Neural cell (in vitro differentiated cells): ENCODE data around the gene LHFPL6. TPM values are rescaled to one million over a fixed set of nuclear protein-coding genes. Genes with fewer than 3 reads are reported as not detected.

Experiments
- H2AFZ ChIP-seq: fragments of 200-600, 300-800 bp; sonication (generic), shearing (Covaris generic); 2 replicates; pipeline ENCODE4 v1.6.0; 2014; ENCODE audit warnings: low read depth, mild to moderate bottlenecking, antibody characterized with exemption, low read length, moderate library complexity
- H3F3A ChIP-seq: fragments of 200-600 bp; shearing (Covaris generic); 2 replicates; pipeline ENCODE4 v1.6.1; 2016; ENCODE audit warnings: mild to moderate bottlenecking, moderate library complexity, mixed read lengths, antibody characterized with exemption, low read length; ENCODE audit not compliant: insufficient read depth, poor library complexity, severe bottlenecking
- H3K27ac ChIP-seq: fragments of 200-600, 300-800 bp; sonication (generic), shearing (Covaris generic); 2 replicates; pipeline ENCODE4 v1.5.1; 2014; ENCODE audit warnings: mild to moderate bottlenecking, low read length, moderate library complexity
- H3K27me3 ChIP-seq: fragments of 300-800, 200-600 bp; sonication (generic), shearing (Covaris generic); 2 replicates; pipeline ENCODE4 v1.6.0; 2014; ENCODE audit warnings: mild to moderate bottlenecking, low read depth, low read length, moderate library complexity; ENCODE audit not compliant: insufficient read depth
- H3K36me3 ChIP-seq: fragments of 300-800, 200-600 bp; sonication (generic), shearing (Covaris generic); 2 replicates; pipeline ENCODE4 v1.5.1; 2014; ENCODE audit warnings: mild to moderate bottlenecking, antibody characterized with exemption, low read length, moderate library complexity; ENCODE audit not compliant: insufficient read depth
- H3K4me2 ChIP-seq: fragments of 300-800, 200-600 bp; sonication (generic), shearing (Covaris generic); 2 replicates; pipeline ENCODE4 v1.6.0; 2014; ENCODE audit warnings: mild to moderate bottlenecking, low read length
- H3K4me3 ChIP-seq: fragments of 300-800, 200-600 bp; sonication (generic), shearing (Covaris generic); 2 replicates; pipeline ENCODE4 v1.5.1; 2014; ENCODE audit warnings: mild to moderate bottlenecking, low read length, moderate library complexity
- H3K79me2 ChIP-seq: fragments of 200-600 bp; shearing (Covaris generic); replicated peaks from 2 replicates; pipeline ENCODE4 v1.6.0; 2014; ENCODE audit warnings: mild to moderate bottlenecking, low read length, moderate library complexity; ENCODE audit not compliant: insufficient read depth
- H3K9ac ChIP-seq: fragments of 300-800, 200-600 bp; sonication (generic), shearing (Covaris generic); 2 replicates; pipeline ENCODE4 v1.6.1; 2016; ENCODE audit warnings: mild to moderate bottlenecking, low read length, mixed read lengths
- H3K9me2 ChIP-seq: fragments of 200-600 bp; shearing (Covaris generic); 2 replicates; pipeline ENCODE4 v1.6.1; 2016; ENCODE audit warnings: mild to moderate bottlenecking, low read length, mixed read lengths; ENCODE audit not compliant: insufficient read depth
- H3K9me3 ChIP-seq: fragments of 200-600, 300-800 bp; sonication (generic), shearing (Covaris generic); 2 replicates; pipeline ENCODE4 v1.6.1; 2016; ENCODE audit warnings: mild to moderate bottlenecking, mixed run types, low read length, moderate library complexity, mixed read lengths
- H4K20me1 ChIP-seq: fragments of 200-600 bp; shearing (Covaris generic); 2 replicates; pipeline ENCODE4 v1.6.1; 2016; ENCODE audit warnings: mild to moderate bottlenecking, mixed run types; ENCODE audit not compliant: insufficient read depth
- EP300 ChIP-seq: fragments of 450-650 bp; conservative IDR thresholded peaks from 2 replicates; pipeline ENCODE4 v1.6.1; 2014; ENCODE audit warnings: antibody characterized with exemption, mild to moderate bottlenecking, moderate library complexity; ENCODE audit not compliant: poor library complexity, severe bottlenecking
- EZH2 ChIP-seq: fragments of 200-600, 300-800 bp; shearing (Covaris generic), sonication (generic); IDR thresholded peaks from 2 replicates; pipeline ENCODE4 v1.6.1; 2014; ENCODE audit warnings: antibody characterized with exemption, low read length, borderline replicate concordance, mild to moderate bottlenecking; ENCODE audit not compliant: insufficient read depth, poor library complexity, severe bottlenecking
- MXI1 ChIP-seq: fragments of 450-650 bp; conservative IDR thresholded peaks from 2 replicates; pipeline ENCODE4 v1.6.1; 2014; ENCODE audit warnings: antibody characterized with exemption, mild to moderate bottlenecking; ENCODE audit not compliant: poor library complexity, severe bottlenecking
- POLR2AphosphoS5 ChIP-seq: IDR thresholded peaks from 2 replicates; pipeline ENCODE4 v1.6.1; 2012
- RAD21 ChIP-seq: fragments of 450-650 bp; conservative IDR thresholded peaks from 2 replicates; pipeline ENCODE4 v1.6.1; 2014; ENCODE audit warnings: antibody characterized with exemption, mild to moderate bottlenecking, moderate library complexity
- REST ChIP-seq: IDR thresholded peaks from 2 replicates; pipeline ENCODE4 v1.6.1; 2012; ENCODE audit warnings: borderline replicate concordance
- SMC3 ChIP-seq: fragments of 450-650 bp; conservative IDR thresholded peaks from 2 replicates; pipeline ENCODE4 v1.6.1; 2014; ENCODE audit warnings: antibody characterized with exemption, mild to moderate bottlenecking, moderate library complexity; ENCODE audit not compliant: poor library complexity
- TAF1 ChIP-seq: IDR thresholded peaks from 2 replicates; pipeline ENCODE4 v1.6.1; 2012; ENCODE audit warnings: low read depth
- polyA plus RNA-seq: library from polyadenylated mRNA; depleted of rRNA; stranded (reverse); fragments of >200 nt; gene quantifications from 2 replicates; pipeline ENCODE4 v1.2.3, GENCODE V29; 2014
- TF ChIP-seq, protein P1 (sequence below): fragments of 450-650 bp; IDR thresholded peaks from 2 replicates; pipeline ENCODE4 v1.5.1; 2014; ENCODE audit warnings: antibody characterized with exemption, mild to moderate bottlenecking, moderate library complexity; ENCODE audit not compliant: poor library complexity, severe bottlenecking

The LHFPL6 gene
- polyA plus RNA-seq, 1 donor from 2014 or later, result 36.3 TPM

DNA sequence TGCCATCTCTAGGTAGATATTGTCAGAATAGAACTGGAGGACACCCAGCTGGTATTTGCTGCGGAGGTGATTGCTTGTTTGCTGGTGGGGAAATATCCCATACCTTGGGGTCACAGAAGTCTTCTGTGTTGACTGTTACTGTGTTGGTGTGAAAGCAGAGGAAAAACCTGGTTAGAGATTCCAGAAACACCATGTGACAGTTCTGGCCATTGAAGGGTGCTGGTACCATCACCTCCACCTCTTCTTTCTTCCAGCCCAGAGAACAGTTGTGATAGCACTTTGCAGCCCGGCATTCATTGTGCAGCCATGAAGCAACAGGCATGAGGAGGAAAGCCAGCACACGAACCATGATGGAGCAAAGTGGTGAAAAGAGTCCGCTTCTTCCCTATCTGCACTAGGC, 4.9 kb upstream of the LHFPL6 start:
- Histone ChIP-seq H3K4me3 (no peak overlapping the region), H3K79me2 (no peaks in the 10 kb centered on the region), H3K36me3 (no peaks in the 10 kb centered on the region), H3K27ac (no peak overlapping the region), H3K4me2 (no peak overlapping the region), H3F3A (no peaks in the 10 kb centered on the region), H3K9ac (no peak overlapping the region), H4K20me1 (no peaks in the 10 kb centered on the region), H3K9me3 (no peaks in the 10 kb centered on the region), H2AFZ (no peak overlapping the region), H3K9me2 (no peaks in the 10 kb centered on the region), H3K27me3 (no peaks in the 10 kb centered on the region)
- TF ChIP-seq RAD21 (no peak), EP300 (no peak), EZH2 (no peak), REST (no peak), POLR2AphosphoS5 (no peak), TAF1 (no peak), MXI1 (no peak), SMC3 (no peak)
- TF ChIP-seq, protein P1, sequence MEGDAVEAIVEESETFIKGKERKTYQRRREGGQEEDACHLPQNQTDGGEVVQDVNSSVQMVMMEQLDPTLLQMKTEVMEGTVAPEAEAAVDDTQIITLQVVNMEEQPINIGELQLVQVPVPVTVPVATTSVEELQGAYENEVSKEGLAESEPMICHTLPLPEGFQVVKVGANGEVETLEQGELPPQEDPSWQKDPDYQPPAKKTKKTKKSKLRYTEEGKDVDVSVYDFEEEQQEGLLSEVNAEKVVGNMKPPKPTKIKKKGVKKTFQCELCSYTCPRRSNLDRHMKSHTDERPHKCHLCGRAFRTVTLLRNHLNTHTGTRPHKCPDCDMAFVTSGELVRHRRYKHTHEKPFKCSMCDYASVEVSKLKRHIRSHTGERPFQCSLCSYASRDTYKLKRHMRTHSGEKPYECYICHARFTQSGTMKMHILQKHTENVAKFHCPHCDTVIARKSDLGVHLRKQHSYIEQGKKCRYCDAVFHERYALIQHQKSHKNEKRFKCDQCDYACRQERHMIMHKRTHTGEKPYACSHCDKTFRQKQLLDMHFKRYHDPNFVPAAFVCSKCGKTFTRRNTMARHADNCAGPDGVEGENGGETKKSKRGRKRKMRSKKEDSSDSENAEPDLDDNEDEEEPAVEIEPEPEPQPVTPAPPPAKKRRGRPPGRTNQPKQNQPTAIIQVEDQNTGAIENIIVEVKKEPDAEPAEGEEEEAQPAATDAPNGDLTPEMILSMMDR, result no peak

DNA sequence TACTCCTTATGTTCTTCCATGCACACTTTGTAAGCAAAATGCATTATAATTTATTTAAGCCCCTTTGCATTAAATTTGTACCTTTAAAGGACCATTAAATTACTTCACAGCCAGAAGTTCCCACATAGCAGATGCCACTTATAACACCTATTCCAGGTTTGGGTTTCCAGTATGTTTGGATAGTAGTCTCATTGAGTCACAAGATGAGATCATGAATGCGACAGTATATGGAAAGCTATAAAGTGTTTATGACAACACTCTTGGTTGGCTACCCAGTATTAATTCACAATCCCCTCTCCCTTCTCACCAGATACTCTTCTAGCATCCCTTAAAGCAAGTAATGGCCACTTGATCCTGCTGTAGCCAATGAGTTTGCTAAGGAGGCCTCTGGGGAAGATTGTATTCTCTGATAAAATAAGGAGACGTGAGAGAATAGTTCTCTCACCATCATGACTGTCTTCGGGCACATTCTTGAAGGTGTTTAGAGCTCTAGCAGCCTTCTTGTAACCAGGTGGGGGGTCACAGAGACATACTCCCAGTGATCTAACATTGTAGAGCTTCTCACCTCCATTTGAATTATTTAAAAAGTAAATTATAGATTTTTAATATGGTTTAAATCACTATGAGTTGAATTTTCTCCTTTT, 2.8 kb upstream of the LHFPL6 start:
- TF ChIP-seq POLR2AphosphoS5, result no peak
- TF ChIP-seq MXI1, result no peak
- TF ChIP-seq SMC3, result no peak
- no peak for TF ChIP-seq EP300
- TF ChIP-seq REST, result no peak
- TF ChIP-seq, protein P1, result no peak
- no peak for TF ChIP-seq TAF1
- no peak for TF ChIP-seq RAD21
- H3K27ac ChIP-seq, result no peak overlapping the region
- no peak overlapping the region for H2AFZ ChIP-seq
- no peaks in the 10 kb centered on the region for H3K9me2 ChIP-seq
- H4K20me1 ChIP-seq, result no peaks in the 10 kb centered on the region
- no peak overlapping the region for H3K4me3 ChIP-seq
- no peak overlapping the region for H3K4me2 ChIP-seq
- H3F3A ChIP-seq, result no peaks in the 10 kb centered on the region
- peaks cover 17% of the 10 kb centered on the region for H3K79me2 ChIP-seq
- no peaks in the 10 kb centered on the region for H3K36me3 ChIP-seq
- no peaks in the 10 kb centered on the region for H3K9me3 ChIP-seq
- no peaks in the 10 kb centered on the region for H3K27me3 ChIP-seq
- H3K9ac ChIP-seq, result no peak overlapping the region
